Transverse colon (tissue), 4 donors: Measurements from ENCODE around the gene HDDC2. TPM values are rescaled to one million over a fixed set of nuclear protein-coding genes. Genes with fewer than 3 reads are reported as not detected.
A peak's percentile ranks its signal among the peaks of the same experiment; 100 is the strongest.

Experiments
- DNase-seq: peaks from one replicate; pipeline ENCODE4 v3.0.0-alpha.2; 2019
- H3K27ac ChIP-seq, 4 donors: fragments of 200-600 bp; sonication (generic); 2 replicates each; pipeline ENCODE4 v1.5.1; 2016 to 2018; ENCODE audit warnings: inconsistent platforms in 4 of 4
- H3K27me3 ChIP-seq: fragments of 200-600 bp; sonication (generic); 2 replicates; pipeline ENCODE4 v1.5.1; 2017; ENCODE audit warnings: inconsistent platforms
- H3K36me3 ChIP-seq, 4 donors: fragments of 200-600 bp; sonication (generic); 2 replicates each; pipeline ENCODE4 v1.5.1; 2017 to 2019; ENCODE audit warnings: inconsistent platforms in 4 of 4
- H3K4me1 ChIP-seq, 4 donors: fragments of 200-600 bp; sonication (generic); 2 replicates each; pipeline ENCODE4 v1.5.1; 2017 to 2020; ENCODE audit warnings: inconsistent platforms in 4 of 4
- H3K4me3 ChIP-seq, 4 donors: fragments of 200-600 bp; sonication (generic); 1 replicate in 1 of 4; 2 replicates in 3 of 4; pipeline versions ENCODE4 v1.5.1 to v1.6.1; 2017 to 2019; ENCODE audit warnings: inconsistent platforms in 4 of 4
- H3K9me3 ChIP-seq, 2 donors: fragments of 200-600 bp; sonication (generic); 2 replicates each; pipeline ENCODE4 v1.5.1; 2017 to 2019; ENCODE audit warnings: inconsistent platforms in 2 of 2
- CTCF ChIP-seq, 5 experiments: fragments of 200-600 bp in 3 of 5; fragments of 450-650 bp in 2 of 5; sonication (generic) in 3 of 5; IDR thresholded peaks; 1 replicate in 2 of 5; 2 replicates in 3 of 5; pipeline ENCODE4 v1.5.1; 2016 to 2017; ENCODE audit warnings: antibody characterized with exemption in 5 of 5, inconsistent platforms in 3 of 5, mild to moderate bottlenecking in 2 of 5, moderate library complexity in 1 of 5
- EP300 ChIP-seq: sonication (generic); formaldehyde crosslinking; IDR thresholded peaks from one replicate; pipeline ENCODE4 v1.6.1; 2017; ENCODE audit warnings: antibody characterized with exemption, low read depth
- POLR2A ChIP-seq: fragments of 450-650 bp; IDR thresholded peaks from one replicate; pipeline ENCODE4 v1.6.1; 2016; ENCODE audit warnings: antibody characterized with exemption, mild to moderate bottlenecking, moderate library complexity
- POLR2AphosphoS5 ChIP-seq, 3 donors: sonication (generic); formaldehyde crosslinking; IDR thresholded peaks; one replicate each; pipeline ENCODE4 v1.6.1; 2016; ENCODE audit warnings: antibody characterized with exemption in 3 of 3
- WGBS, 2 donors: methylation state at CpG; one replicate each; pipeline ENCODE4 v1.1.5; 2018; ENCODE audit warnings: low coverage in 1 of 2; 5-methylcytosine and 5-hydroxymethylcytosine counted together
- in situ Hi-C, 4 donors: fragments of 200-750 bp; cut with MboI; loops; one replicate each; pipeline versions ENCODE4 v1.15.0 to v1.15.1; 2017; ENCODE audit warnings: low sequenced_read_pairs in 3 of 4, low pct_ligation_motif_present in 1 of 4, low pct_unique_long_range_greater_than_20kb in 1 of 4
- intact Hi-C: fragments of 100-400 bp; cut with DNase I; formaldehyde crosslinking; loops from one replicate; pipeline ENCODE4 v1.15.1; 2023; ENCODE audit warnings: low total_unique reads
- total RNA-seq, 4 donors: library from RNA; depleted of rRNA; stranded (reverse); fragments of >200 nt; gene quantifications; one replicate each; pipeline ENCODE4 v1.1.0, GENCODE V29; 2016

Gene HDDC2
- total RNA-seq, 4 donors from 2014 or later, result 7.2 to 42.4 (median 25.7) TPM

- WGBS, 2 donors, result 85% methylated on average over 7 of the region's 7 CpGs; no CpG with 5 or more reads in 1 of the 2 donors
These were observed 27.8 kb downstream of the HDDC2 start for GRCh38 chr6:125273965-125274364.

GRCh38 chr6:125273251-125273650 is 28.5 kb downstream of the HDDC2 start:
- H3K27me3 ChIP-seq, result no peaks in the 10 kb centered on the region
- intact Hi-C loops, result no loop called here
- H3K36me3 ChIP-seq, result peaks cover 0 to 3% (median 0%) of the 10 kb centered on the region in 4 donors
- H3K4me3 ChIP-seq, result no peak overlapping the region
- WGBS, 2 donors, result 98% methylated on average over 7 of the region's 8 CpGs; no CpG with 5 or more reads in 1 of the 2 donors
- peaks cover 0 to 15% (median 0%) of the 10 kb centered on the region in 4 donors for H3K4me1 ChIP-seq
- H3K9me3 ChIP-seq, result no peaks in the 10 kb centered on the region
- in situ Hi-C loops, result no loop called here
- TF ChIP-seq POLR2AphosphoS5 (IDR thresholded peaks at IDR 0.05) (no peak), POLR2A (no peak)
- H3K27ac ChIP-seq, result no peak overlapping the region
- no peak for DNase-seq

More at GRCh38 chr6:125273965-125274364, 27.8 kb downstream of the HDDC2 start:
- in situ Hi-C loops (no loop called here), intact Hi-C loops (no loop called here)
- H3K36me3 ChIP-seq, result peaks cover 0 to 3% (median 0%) of the 10 kb centered on the region in 4 donors
- no peaks in the 10 kb centered on the region for H3K27me3 ChIP-seq
- TF ChIP-seq POLR2AphosphoS5 (IDR thresholded peaks at IDR 0.05) (peak in 1 of 3 donors; percentile 18), EP300 (no peak)
- no peak overlapping the region for H3K4me3 ChIP-seq
- H3K4me1 ChIP-seq, result peaks cover 0 to 15% (median 0%) of the 10 kb centered on the region in 4 donors
- no peaks in the 10 kb centered on the region for H3K9me3 ChIP-seq
- peak overlapping the region in 1 of 4 donors; percentile 15 for H3K27ac ChIP-seq
- peak; percentile 46 for DNase-seq

GRCh38 chr6:125271486-125272159 is 30.1 kb downstream of the HDDC2 start:
- in situ Hi-C loops, result no loop called here
- Histone ChIP-seq H3K27me3 (no peaks in the 10 kb centered on the region), H3K4me1 (peaks cover 0 to 15% (median 0%) of the 10 kb centered on the region in 4 donors), H3K27ac (no peak overlapping the region), H3K4me3 (no peak overlapping the region), H3K9me3 (no peaks in the 10 kb centered on the region), H3K36me3 (no peaks in the 10 kb centered on the region)
- 97 to 100% methylated on average over 3 to 8 of the region's 8 CpGs for WGBS, 2 donors
- TF ChIP-seq POLR2A (no peak), EP300 (no peak), POLR2AphosphoS5 (IDR thresholded peaks at IDR 0.05) (no peak), CTCF (IDR thresholded peaks at IDR 0.05) (no peak)
- intact Hi-C loops, result no loop called here
- no peak for DNase-seq

- no peaks in the 10 kb centered on the region for H3K36me3 ChIP-seq
- H3K4me1 ChIP-seq, result peaks cover 0 to 13% (median 0%) of the 10 kb centered on the region in 4 donors
- WGBS, 2 donors, result 96% methylated on average over 4 of the region's 4 CpGs; no CpG with 5 or more reads in 1 of the 2 donors
- in situ Hi-C loops, result no loop called here
- no peak for TF ChIP-seq EP300
- no peak for TF ChIP-seq POLR2AphosphoS5 (IDR thresholded peaks at IDR 0.05)
- TF ChIP-seq POLR2A, result no peak
- TF ChIP-seq CTCF (IDR thresholded peaks at IDR 0.05), result no peak
- no peaks in the 10 kb centered on the region for H3K27me3 ChIP-seq
- no peak overlapping the region for H3K4me3 ChIP-seq
- no peak for DNase-seq
- intact Hi-C loops, result no loop called here
- H3K27ac ChIP-seq, result no peak overlapping the region
- H3K9me3 ChIP-seq, result no peaks in the 10 kb centered on the region
These were observed 31.4 kb downstream of the HDDC2 start for GRCh38 chr6:125270380-125270779.

GRCh38 chr6:125269328-125269985 is 32.3 kb downstream of the HDDC2 start:
- H3K4me3 ChIP-seq, result no peak overlapping the region
- H3K36me3 ChIP-seq, result no peaks in the 10 kb centered on the region
- H3K27ac ChIP-seq, result no peak overlapping the region
- in situ Hi-C loops, result no loop called here
- WGBS, 2 donors, result 70 to 90% methylated on average over 2 to 7 of the region's 7 CpGs
- intact Hi-C loops, result no loop called here
- no peaks in the 10 kb centered on the region for H3K9me3 ChIP-seq
- H3K4me1 ChIP-seq, result peaks cover 0 to 4% (median 0%) of the 10 kb centered on the region in 4 donors
- no peak for TF ChIP-seq POLR2A
- no peak for TF ChIP-seq POLR2AphosphoS5 (IDR thresholded peaks at IDR 0.05)
- no peak for TF ChIP-seq CTCF (IDR thresholded peaks at IDR 0.05)
- no peak for TF ChIP-seq EP300
- no peaks in the 10 kb centered on the region for H3K27me3 ChIP-seq
- DNase-seq, result no peak
